Right ventricle myocardium inferior (tissue), 1 donor: ENCODE data around the gene HS3ST3A1. TPM values are rescaled to one million over a fixed set of nuclear protein-coding genes. Genes with fewer than 3 reads are reported as not detected.

ENCODE experiments used
- ATAC-seq: fragments of 200-7000 bp; cut with Tn5 transposase; one replicate; pipeline ENCODE4 v1.9.1; 2020; ENCODE audit warnings: mild to moderate bottlenecking, moderate library complexity
- DNase-seq: peaks from one replicate; pipeline ENCODE4 v3.0.0; 2021; ENCODE audit errors: missing footprints
- intact Hi-C: fragments of 100-400 bp; cut with DNase I; formaldehyde crosslinking; loops from one replicate; pipeline ENCODE4 v1.11.0; 2022
- long read RNA-seq: library from polyadenylated mRNA; unstranded; transcript quantifications from one replicate; pipeline ENCODE4 v2.0.0, GENCODE V29; 2021
- total RNA-seq: library from RNA; stranded (reverse); fragmentation: NEBNext Ultra II Directional; extraction: Animal tissue kit (Norgen Biotek cat#: 25700); gene quantifications from one replicate; pipeline ENCODE4 v1.2.1, GENCODE V29; 2021
- donor health status: DM: no; HTN: yes; CAD: no; lungs with severe emphysema.

Gene HS3ST3A1
- 0.57 TPM for total RNA-seq
- long read RNA-seq, partial matches to known transcripts: 0 of 1 reads
- long read RNA-seq, other reads (novel, unspliced or antisense): 0 of 1 reads

DNA sequence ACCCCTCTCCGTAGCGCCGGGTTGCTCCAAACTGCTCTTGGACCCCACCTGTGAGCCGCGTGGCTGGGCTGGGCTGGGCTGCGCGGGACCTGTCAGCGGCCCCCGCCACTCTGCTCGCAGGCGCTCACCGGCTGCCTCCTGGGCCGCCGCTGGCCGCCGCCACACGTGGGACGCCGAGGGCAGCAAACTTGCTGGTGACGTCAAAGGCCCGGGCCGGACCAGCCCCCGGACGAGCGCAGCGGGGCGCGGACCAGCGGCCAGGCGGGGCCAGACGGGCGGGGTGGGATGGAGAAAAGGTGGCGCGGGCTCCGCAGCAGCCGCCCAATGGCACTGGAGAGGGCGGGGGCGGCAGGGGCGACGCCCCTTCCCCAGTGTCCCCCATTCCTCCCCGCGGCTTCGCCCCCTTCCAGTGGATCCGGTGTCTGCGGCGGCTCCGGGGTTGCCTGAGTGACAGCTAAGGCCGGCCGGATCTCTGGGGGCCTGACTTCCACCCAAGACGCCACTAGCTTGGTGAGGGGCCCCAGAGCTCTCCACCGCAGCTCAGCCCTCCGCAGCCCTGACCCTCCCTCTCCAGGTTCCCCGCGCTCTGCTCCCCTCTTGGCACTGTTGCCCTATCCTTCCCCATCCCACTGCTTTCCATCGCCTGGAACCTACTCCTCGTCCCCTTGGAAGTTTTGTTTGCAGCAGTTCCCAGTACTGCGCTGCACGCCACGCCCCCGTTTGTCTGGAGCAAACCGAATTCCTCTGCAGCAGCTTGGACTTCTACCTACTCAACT is at the start of gene HS3ST3A1:
HS3ST3A1 (minus strand) TSS at position 154 of the 776 bp plus-strand sequence. CDS start 800 bp downstream, outside the sequence.
- ATAC-seq (peak; percentile 63), DNase-seq (peak; percentile 55)
- intact Hi-C loops: no loop called here

GRCh38 chr17:13650096-13650675 is 48.5 kb upstream of the HS3ST3A1 start:
- intact Hi-C loops: no loop called here
- ATAC-seq (no peak), DNase-seq (no peak)

- intact Hi-C loops: loop anchor here (10.0 kb wide), 1 partner anchor 237 kb away; no protein-coding TSS in a partner anchor
- peak; percentile 10 for ATAC-seq
Observed at GRCh38 chr17:13647543-13648021, 45.9 kb upstream of the HS3ST3A1 start.

GRCh38 chr17:13646969-13647542 is 45.3 kb upstream of the HS3ST3A1 start:
- ATAC-seq (no peak), DNase-seq (no peak)
- intact Hi-C loops: loop anchor here (10.0 kb wide), 1 partner anchor 238 kb away; no protein-coding TSS in a partner anchor

More at GRCh38 chr17:13647543-13648021, 45.9 kb upstream of the HS3ST3A1 start:
- DNase-seq: no peak

GRCh38 chr17:13646411-13646810 is 44.7 kb upstream of the HS3ST3A1 start:
- DNase-seq (no peak), ATAC-seq (no peak)
- intact Hi-C loops: loop anchor here (10.0 kb wide), 1 partner anchor 238 kb away; no protein-coding TSS in a partner anchor

GRCh38 chr17:13643180-13643579 is 41.5 kb upstream of the HS3ST3A1 start:
- DNase-seq: no peak
- intact Hi-C loops: loop anchor here (10.0 kb wide), 1 partner anchor 242 kb away; no protein-coding TSS in a partner anchor
- ATAC-seq: no peak

GRCh38 chr17:13642188-13642587 is 40.5 kb upstream of the HS3ST3A1 start:
- intact Hi-C loops: loop anchor here (10.0 kb wide), 1 partner anchor 243 kb away; no protein-coding TSS in a partner anchor
- ATAC-seq: peak; percentile 85
- DNase-seq: no peak

GRCh38 chr17:13640551-13640950 is 38.8 kb upstream of the HS3ST3A1 start:
- DNase-seq: no peak
- intact Hi-C loops: loop anchor here (10.0 kb wide), 1 partner anchor 244 kb away; no protein-coding TSS in a partner anchor
- no peak for ATAC-seq

DNA sequence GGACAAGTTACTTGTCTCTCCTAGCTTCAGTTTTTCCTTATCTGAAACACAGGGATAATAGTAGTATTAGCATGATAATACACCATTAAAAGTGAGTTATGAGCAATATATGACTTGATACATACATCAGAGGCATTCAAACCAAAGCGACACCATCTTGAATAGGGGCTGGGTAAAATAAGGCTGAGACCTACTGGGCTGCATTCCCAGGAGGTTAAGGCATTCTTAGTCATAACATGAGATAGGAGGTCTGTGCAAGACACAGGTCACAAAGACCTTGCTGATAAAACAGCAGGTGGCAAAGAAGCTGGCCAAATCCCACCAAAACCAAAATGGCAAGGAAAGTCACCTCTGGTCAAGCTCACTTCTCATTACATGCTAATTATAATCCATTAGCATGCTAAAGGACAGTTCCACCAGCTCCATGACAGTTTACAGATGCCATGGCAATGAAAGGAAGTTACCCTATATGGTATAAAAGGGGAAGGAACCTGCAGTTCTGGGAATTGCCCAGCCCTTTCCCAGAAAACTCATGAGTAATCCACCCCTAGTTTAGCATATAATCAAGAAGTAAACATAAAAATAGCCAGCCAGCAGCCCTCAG is 37.2 kb upstream of the HS3ST3A1 start:
- intact Hi-C loops: no loop called here
- no peak for ATAC-seq
- no peak for DNase-seq

GRCh38 chr17:13636951-13637350 is 35.2 kb upstream of the HS3ST3A1 start:
- intact Hi-C loops: no loop called here
- ATAC-seq (no peak), DNase-seq (no peak)

DNA sequence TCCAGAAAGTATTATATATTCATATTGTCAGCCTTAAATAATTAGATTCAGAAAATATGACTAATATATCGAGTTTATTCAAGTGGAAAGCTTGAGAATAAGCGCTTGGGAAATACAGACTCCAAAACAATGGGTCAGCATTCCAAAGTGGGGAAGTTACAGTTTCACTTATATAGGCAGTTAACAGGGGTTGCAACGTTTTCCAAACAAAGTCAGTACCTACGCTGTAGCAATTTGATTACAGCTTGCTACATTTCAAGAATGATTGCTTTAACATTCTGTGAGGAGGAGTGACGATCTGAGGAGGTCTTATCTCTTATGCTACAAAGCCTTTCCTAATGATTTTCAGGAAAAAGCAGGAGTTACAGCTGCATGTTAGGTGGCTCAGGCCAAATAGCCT is 34.2 kb upstream of the HS3ST3A1 start:
- DNase-seq: no peak
- ATAC-seq: no peak
- intact Hi-C loops: no loop called here

DNA sequence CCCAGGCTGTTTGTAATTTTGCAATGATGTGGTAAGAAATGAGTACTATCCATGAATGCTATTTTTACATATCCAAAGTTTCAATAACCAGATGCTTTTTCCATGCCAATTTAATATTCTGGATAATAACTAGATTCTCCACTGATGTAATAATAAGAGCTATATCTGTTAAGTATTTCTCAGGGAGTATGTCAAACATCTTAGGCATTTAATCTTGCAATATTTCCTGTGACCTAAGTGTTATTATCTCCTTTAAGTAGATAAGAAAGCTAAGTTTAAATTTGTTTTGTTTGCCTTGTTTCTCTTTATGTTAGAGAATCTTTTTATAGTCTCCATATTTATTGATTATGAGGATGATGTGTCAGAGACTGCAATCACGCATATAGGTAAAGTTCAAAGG is 32.3 kb upstream of the HS3ST3A1 start:
- no peak for DNase-seq
- intact Hi-C loops: no loop called here
- ATAC-seq: no peak

- DNase-seq (no peak), ATAC-seq (no peak)
Observed at GRCh38 chr17:13631529-13631928, 29.8 kb upstream of the HS3ST3A1 start.

DNA sequence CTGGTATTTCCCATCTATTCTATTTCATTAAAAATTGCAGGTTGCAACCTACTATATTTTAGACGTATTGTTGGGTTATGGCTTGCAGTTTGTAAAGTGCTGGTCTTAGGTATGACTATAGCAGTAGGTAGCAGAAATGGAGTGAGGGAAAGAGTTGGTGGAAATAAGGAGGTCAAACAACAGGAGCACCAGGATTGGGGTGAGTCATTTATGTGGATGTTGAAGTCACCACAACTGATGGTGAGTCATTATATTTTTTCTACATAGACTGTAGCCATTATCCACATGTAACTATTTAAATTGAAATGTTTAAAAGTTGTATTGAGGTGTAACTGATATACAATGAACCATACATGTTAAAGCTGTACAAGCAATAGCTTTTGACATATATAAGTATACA is 25.0 kb upstream of the HS3ST3A1 start:
- ATAC-seq (no peak), DNase-seq (no peak)
- intact Hi-C loops: no loop called here

More at GRCh38 chr17:13631529-13631928, 29.8 kb upstream of the HS3ST3A1 start:
- intact Hi-C loops: no loop called here

- DNase-seq (no peak), ATAC-seq (no peak)
- intact Hi-C loops: no loop called here
Observed at GRCh38 chr17:13619462-13619861, 17.7 kb upstream of the HS3ST3A1 start.

- DNase-seq (no peak), ATAC-seq (no peak)
- intact Hi-C loops: no loop called here
Observed at GRCh38 chr17:13616031-13616430, 14.3 kb upstream of the HS3ST3A1 start.

DNA sequence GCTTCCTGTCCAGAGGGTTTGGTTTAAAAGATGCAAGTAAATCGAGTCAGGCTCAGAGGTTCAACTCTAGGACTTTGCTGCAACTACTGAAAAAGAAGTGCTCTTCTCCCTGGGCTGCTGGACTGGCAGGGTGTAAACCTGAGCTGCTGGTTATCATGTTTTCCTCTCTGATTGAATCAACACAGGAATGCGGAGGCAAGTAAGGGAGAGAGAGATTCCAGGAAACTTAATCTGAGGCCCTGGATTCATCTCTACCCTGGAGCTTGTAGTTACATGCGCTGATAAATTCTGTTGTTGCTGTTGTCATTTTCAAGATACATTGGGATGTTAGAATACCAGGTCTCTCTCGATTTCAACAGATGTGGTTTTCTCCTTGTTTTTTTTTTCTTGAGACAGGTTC is 8.2 kb upstream of the HS3ST3A1 start:
- intact Hi-C loops: no loop called here
- ATAC-seq (no peak), DNase-seq (no peak)

- intact Hi-C loops: no loop called here
- ATAC-seq (peak; percentile 39), DNase-seq (no peak)
Observed at GRCh38 chr17:13601322-13601775, 380 bp downstream of the HS3ST3A1 start.
